ENCODE measurements around the gene TAGLN3.

The TAGLN3 gene

GRCh38 chr3:111955876-111956275, 42.8 kb upstream of the TAGLN3 start:
- TF ChIP-seq CTCF (conservative IDR thresholded peaks at IDR 0.05; ENCODE audit: low read depth) = no peak
- no peak for DNase-seq (ENCODE audit: low spot score)
- H3K27ac ChIP-seq = no peak overlapping the region
- POLR2A ChIA-PET (ENCODE audit: low non-redundant PET) = no interaction called here
- CTCF ChIA-PET = no interaction called here

- TF ChIP-seq CTCF (conservative IDR thresholded peaks at IDR 0.05; ENCODE audit: low read depth) = no peak
- ChIA-PET CTCF (no interaction called here), POLR2A (ENCODE audit: low non-redundant PET) (no interaction called here)
- H3K27ac ChIP-seq = no peak overlapping the region
- DNase-seq (ENCODE audit: low spot score) = no peak
Observed at GRCh38 chr3:111956449-111956848, 42.3 kb upstream of the TAGLN3 start.

GRCh38 chr3:111956995-111957734, 41.6 kb upstream of the TAGLN3 start:
- CTCF ChIA-PET = interaction anchor here (0.6 kb wide), 1 partner anchor 11 kb away, joined by 4 read pairs; no protein-coding TSS in a partner anchor
- no peak for TF ChIP-seq CTCF (conservative IDR thresholded peaks at IDR 0.05; ENCODE audit: low read depth)
- no peak for DNase-seq (ENCODE audit: low spot score)
- no peak overlapping the region for H3K27ac ChIP-seq
- POLR2A ChIA-PET (ENCODE audit: low non-redundant PET) = no interaction called here

GRCh38 chr3:111961461-111962164, 37.1 kb upstream of the TAGLN3 start:
- no peak for TF ChIP-seq CTCF (conservative IDR thresholded peaks at IDR 0.05; ENCODE audit: low read depth)
- POLR2A ChIA-PET (ENCODE audit: low non-redundant PET) = no interaction called here
- CTCF ChIA-PET = interaction anchor here (1.1 kb wide), 1 partner anchor 270 kb away, joined by 3 read pairs; no protein-coding TSS in a partner anchor
- no peak overlapping the region for H3K27ac ChIP-seq
- DNase-seq (ENCODE audit: low spot score) = no peak

GRCh38 chr3:111963424-111963823, 35.3 kb upstream of the TAGLN3 start:
- ChIA-PET CTCF (interaction anchor here (0.8 kb wide), 1 partner anchor 244 kb away, joined by 3 read pairs; no protein-coding TSS in a partner anchor), POLR2A (ENCODE audit: low non-redundant PET) (no interaction called here)
- no peak for TF ChIP-seq CTCF (conservative IDR thresholded peaks at IDR 0.05; ENCODE audit: low read depth)
- DNase-seq (ENCODE audit: low spot score) = peak; percentile 37
- no peak overlapping the region for H3K27ac ChIP-seq

GRCh38 chr3:111965484-111965883, 33.2 kb upstream of the TAGLN3 start:
- ChIA-PET POLR2A (ENCODE audit: low non-redundant PET) (no interaction called here), CTCF (no interaction called here)
- no peak for DNase-seq (ENCODE audit: low spot score)
- no peak overlapping the region for H3K27ac ChIP-seq
- TF ChIP-seq CTCF (conservative IDR thresholded peaks at IDR 0.05; ENCODE audit: low read depth) = no peak
